ENCODE results near the gene EPS8L1.

Gene EPS8L1

GRCh38 chr19:55071913-55072312, 3.8 kb upstream of the EPS8L1 start:
- no peak overlapping the region for H3K4me3 ChIP-seq (ENCODE audit: low read length)
- no peak for DNase-seq (ENCODE audit: low read depth)
- TF ChIP-seq CTCF (conservative IDR thresholded peaks at IDR 0.05; ENCODE audit: low read depth, low read length) = no peak

GRCh38 chr19:55076321-55076720, 652 bp downstream of the EPS8L1 start:
- DNase-seq (ENCODE audit: low read depth) = no peak
- no peak overlapping the region for H3K4me3 ChIP-seq (ENCODE audit: low read length)
- no peak for TF ChIP-seq CTCF (conservative IDR thresholded peaks at IDR 0.05; ENCODE audit: low read depth, low read length)

GRCh38 chr19:55077106-55077505, 1.4 kb downstream of the EPS8L1 start:
- H3K4me3 ChIP-seq (ENCODE audit: low read length) = no peak overlapping the region
- no peak for DNase-seq (ENCODE audit: low read depth)
- no peak for TF ChIP-seq CTCF (conservative IDR thresholded peaks at IDR 0.05; ENCODE audit: low read depth, low read length)

- no peak overlapping the region for H3K4me3 ChIP-seq (ENCODE audit: low read length)
- no peak for TF ChIP-seq CTCF (conservative IDR thresholded peaks at IDR 0.05; ENCODE audit: low read depth, low read length)
- DNase-seq (ENCODE audit: low read depth) = no peak
Observed at GRCh38 chr19:55078996-55079395, 3.3 kb downstream of the EPS8L1 start.

- no peak for DNase-seq (ENCODE audit: low read depth)
- no peak for TF ChIP-seq CTCF (conservative IDR thresholded peaks at IDR 0.05; ENCODE audit: low read depth, low read length)
Observed at GRCh38 chr19:55079400-55080038, 3.9 kb downstream of the EPS8L1 start.

GRCh38 chr19:55080121-55080967, 4.7 kb downstream of the EPS8L1 start:
- DNase-seq (ENCODE audit: low read depth) = no peak
- no peak for TF ChIP-seq CTCF (conservative IDR thresholded peaks at IDR 0.05; ENCODE audit: low read depth, low read length)
- H3K4me3 ChIP-seq (ENCODE audit: low read length) = peak overlapping the region; percentile 50

More at GRCh38 chr19:55079400-55080038, 3.9 kb downstream of the EPS8L1 start:
- H3K4me3 ChIP-seq (ENCODE audit: low read length) = no peak overlapping the region

All from retinal pigment epithelial cell (primary cell).